Nephron (organoid): ENCODE data around the gene MAP2K7.

ENCODE experiments used
- H3K27ac Mint-ChIP-seq, 3 experiments: 2 replicates each; pipeline ENCODE4 v1.8.0; 2020; ENCODE audit warnings: mixed read lengths in 3 of 3, mild to moderate bottlenecking in 2 of 3, moderate library complexity in 1 of 3
- H3K27me3 Mint-ChIP-seq: 2 replicates; pipeline ENCODE4 v1.8.0; 2021; ENCODE audit warnings: low read depth, mild to moderate bottlenecking, moderate library complexity, mixed read lengths
- H3K36me3 Mint-ChIP-seq: 2 replicates; pipeline ENCODE4 v1.8.0; 2020; ENCODE audit warnings: low read depth, mixed read lengths
- H3K4me1 Mint-ChIP-seq: 2 replicates; pipeline ENCODE4 v1.8.0; 2020; ENCODE audit warnings: mixed read lengths
- H3K4me3 Mint-ChIP-seq, 3 experiments: 2 replicates each; pipeline ENCODE4 v1.8.0; 2020; ENCODE audit warnings: mild to moderate bottlenecking in 3 of 3, mixed read lengths in 3 of 3, moderate library complexity in 2 of 3
- H3K9me3 Mint-ChIP-seq: 2 replicates; pipeline ENCODE4 v1.8.0; 2020; ENCODE audit warnings: mixed read lengths
- CTCF ChIP-seq, 3 experiments: fragments of 200-600 bp; sonication (generic); IDR thresholded peaks; one replicate each; pipeline ENCODE4 v1.5.0; 2021; ENCODE audit warnings: antibody characterized with exemption in 3 of 3; ENCODE audit not compliant: unreplicated experiment in 3 of 3

Gene MAP2K7

GRCh38 chr19:7910321-7911161, 6.9 kb downstream of the MAP2K7 start:
- Mint-ChIP-seq H3K4me3 (no peak overlapping the region), H3K27ac (no peak overlapping the region), H3K36me3 (peaks cover 13% of the 10 kb centered on the region), H3K9me3 (no peaks in the 10 kb centered on the region), H3K27me3 (peaks cover 21% of the 10 kb centered on the region), H3K4me1 (peaks cover 4% of the 10 kb centered on the region)
- TF ChIP-seq CTCF (IDR thresholded peaks at IDR 0.05; ENCODE audit: unreplicated experiment in 3 of 3), result no peak

- H3K4me1 Mint-ChIP-seq, result no peaks in the 10 kb centered on the region
- H3K9me3 Mint-ChIP-seq, result no peaks in the 10 kb centered on the region
- TF ChIP-seq CTCF (IDR thresholded peaks at IDR 0.05; ENCODE audit: unreplicated experiment in 3 of 3), result no peak
- no peak overlapping the region for H3K27ac Mint-ChIP-seq
- peaks cover 13% of the 10 kb centered on the region for H3K36me3 Mint-ChIP-seq
- H3K4me3 Mint-ChIP-seq, result no peak overlapping the region
- peaks cover 28% of the 10 kb centered on the region for H3K27me3 Mint-ChIP-seq
Observed at GRCh38 chr19:7911508-7912143, 7.9 kb downstream of the MAP2K7 start.

- H3K4me3 Mint-ChIP-seq, result no peak overlapping the region
- H3K36me3 Mint-ChIP-seq, result peaks cover 13% of the 10 kb centered on the region
- H3K27me3 Mint-ChIP-seq, result peaks cover 34% of the 10 kb centered on the region
- no peak overlapping the region for H3K27ac Mint-ChIP-seq
- no peaks in the 10 kb centered on the region for H3K9me3 Mint-ChIP-seq
- no peak for TF ChIP-seq CTCF (IDR thresholded peaks at IDR 0.05; ENCODE audit: unreplicated experiment in 3 of 3)
- peaks cover 4% of the 10 kb centered on the region for H3K4me1 Mint-ChIP-seq
Observed at GRCh38 chr19:7912144-7912696, 8.5 kb downstream of the MAP2K7 start.

GRCh38 chr19:7912697-7913564, 9.3 kb downstream of the MAP2K7 start:
- H3K27ac Mint-ChIP-seq, result no peak overlapping the region
- H3K4me3 Mint-ChIP-seq, result peak overlapping the region in 1 of 3 experiments; percentile 7
- peaks cover 4% of the 10 kb centered on the region for H3K4me1 Mint-ChIP-seq
- no peaks in the 10 kb centered on the region for H3K9me3 Mint-ChIP-seq
- peaks cover 13% of the 10 kb centered on the region for H3K36me3 Mint-ChIP-seq
- H3K27me3 Mint-ChIP-seq, result peaks cover 38% of the 10 kb centered on the region
- TF ChIP-seq CTCF (IDR thresholded peaks at IDR 0.05; ENCODE audit: unreplicated experiment in 3 of 3), result no peak

- Mint-ChIP-seq H3K9me3 (no peaks in the 10 kb centered on the region), H3K4me1 (peaks cover 4% of the 10 kb centered on the region), H3K4me3 (no peak overlapping the region), H3K27me3 (peaks cover 45% of the 10 kb centered on the region), H3K36me3 (peaks cover 13% of the 10 kb centered on the region), H3K27ac (no peak overlapping the region)
- TF ChIP-seq CTCF (IDR thresholded peaks at IDR 0.05; ENCODE audit: unreplicated experiment in 3 of 3), result no peak
Observed at GRCh38 chr19:7913652-7914051, 10.0 kb downstream of the MAP2K7 start.
